Mesothelial cell of epicardium (in vitro differentiated cells): ENCODE data around the gene ING2. TPM values are rescaled to one million over a fixed set of nuclear protein-coding genes. Genes with fewer than 3 reads are reported as not detected.
A peak's percentile ranks its signal among the peaks of the same experiment; 100 is the strongest.

ENCODE experiments used
- DNase-seq, 2 experiments: peaks; one replicate each; pipeline ENCODE4 v3.0.0; 2021; ENCODE audit warnings: low spot score in 2 of 2; ENCODE audit not compliant: unreplicated experiment in 2 of 2
- H3K27ac Mint-ChIP-seq: 2 replicates; pipeline ENCODE4 v1.8.0; 2021; ENCODE audit warnings: mixed read lengths
- H3K27me3 Mint-ChIP-seq: 2 replicates; pipeline ENCODE4 v1.8.0; 2021; ENCODE audit warnings: low read depth, mixed read lengths
- H3K36me3 Mint-ChIP-seq: 2 replicates; pipeline ENCODE4 v1.8.0; 2021; ENCODE audit warnings: mixed read lengths
- H3K4me1 Mint-ChIP-seq: 2 replicates; pipeline ENCODE4 v1.8.0; 2021; ENCODE audit warnings: mixed read lengths
- H3K4me3 Mint-ChIP-seq: 2 replicates; pipeline ENCODE4 v1.8.0; 2021; ENCODE audit warnings: mild to moderate bottlenecking, moderate library complexity, mixed read lengths
- H3K9me3 Mint-ChIP-seq: 2 replicates; pipeline ENCODE4 v1.8.0; 2021; ENCODE audit warnings: mixed read lengths
- CTCF ChIP-seq: fragments of 200-600 bp; sonication (generic); IDR thresholded peaks from one replicate; pipeline ENCODE4 v1.5.0; 2021; ENCODE audit warnings: antibody characterized with exemption; ENCODE audit not compliant: unreplicated experiment
- total RNA-seq: library from RNA; stranded (reverse); gene quantifications from 3 replicates; pipeline ENCODE4 v1.2.1, GENCODE V29; 2021

ING2 gene
- total RNA-seq, 1 donor from 2014 or later, result 11.3 TPM

DNA sequence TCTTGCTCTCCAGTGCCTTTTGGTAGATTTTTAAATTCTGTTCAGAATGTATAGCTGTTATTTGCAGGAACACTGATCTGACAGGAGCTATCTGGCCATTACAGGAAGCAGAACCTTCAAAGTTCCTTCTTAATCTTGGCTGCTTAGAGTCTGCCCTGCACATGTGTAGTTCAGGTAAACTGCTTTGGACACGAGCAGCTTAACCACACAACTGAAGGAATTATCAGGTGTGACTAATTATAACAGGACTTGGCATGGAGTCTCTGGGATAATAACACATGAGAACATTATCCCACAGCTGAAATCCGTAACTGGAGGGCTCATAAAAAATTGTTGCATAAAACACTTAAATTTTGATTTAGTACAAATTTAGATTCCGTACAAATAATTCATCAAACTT lies 11.6 kb upstream of the ING2 start:
- H3K27ac Mint-ChIP-seq, result no peak overlapping the region
- H3K27me3 Mint-ChIP-seq, result no peaks in the 10 kb centered on the region
- H3K9me3 Mint-ChIP-seq, result peaks cover 15% of the 10 kb centered on the region
- no peak for TF ChIP-seq CTCF
- H3K4me1 Mint-ChIP-seq, result peaks cover 5% of the 10 kb centered on the region
- peaks cover 24% of the 10 kb centered on the region for H3K36me3 Mint-ChIP-seq
- H3K4me3 Mint-ChIP-seq, result no peak overlapping the region
- no peak for DNase-seq

- TF ChIP-seq CTCF, result no peak
- Mint-ChIP-seq H3K4me1 (peaks cover 5% of the 10 kb centered on the region), H3K36me3 (peaks cover 24% of the 10 kb centered on the region), H3K4me3 (no peak overlapping the region), H3K27ac (no peak overlapping the region), H3K9me3 (peaks cover 15% of the 10 kb centered on the region), H3K27me3 (no peaks in the 10 kb centered on the region)
- DNase-seq, result no peak
These were observed 9.7 kb upstream of the ING2 start for GRCh38 chr4:183495184-183495583.

DNA sequence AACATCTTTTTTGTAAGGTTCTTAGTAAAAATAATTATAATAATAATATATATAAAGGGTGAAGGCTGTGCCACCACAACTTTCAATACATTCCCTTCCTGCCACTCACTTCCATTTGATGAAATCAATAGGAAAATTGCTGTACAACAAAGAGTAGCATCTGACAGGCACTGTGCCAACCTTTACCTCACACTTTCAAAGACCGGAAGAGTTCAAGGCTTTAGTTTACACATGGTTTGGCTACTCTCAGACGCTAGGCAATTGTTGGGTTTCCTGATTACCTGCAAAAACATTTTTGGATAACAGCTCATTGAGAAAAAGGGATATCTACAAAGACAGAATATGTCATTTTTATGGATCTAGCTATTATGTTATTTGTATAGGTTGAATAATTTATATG lies 5.5 kb upstream of the ING2 start:
- no peaks in the 10 kb centered on the region for H3K9me3 Mint-ChIP-seq
- TF ChIP-seq CTCF, result no peak
- H3K27me3 Mint-ChIP-seq, result no peaks in the 10 kb centered on the region
- peaks cover 18% of the 10 kb centered on the region for H3K4me1 Mint-ChIP-seq
- DNase-seq, result no peak
- H3K36me3 Mint-ChIP-seq, result peaks cover 3% of the 10 kb centered on the region
- no peak overlapping the region for H3K4me3 Mint-ChIP-seq
- no peak overlapping the region for H3K27ac Mint-ChIP-seq

DNA sequence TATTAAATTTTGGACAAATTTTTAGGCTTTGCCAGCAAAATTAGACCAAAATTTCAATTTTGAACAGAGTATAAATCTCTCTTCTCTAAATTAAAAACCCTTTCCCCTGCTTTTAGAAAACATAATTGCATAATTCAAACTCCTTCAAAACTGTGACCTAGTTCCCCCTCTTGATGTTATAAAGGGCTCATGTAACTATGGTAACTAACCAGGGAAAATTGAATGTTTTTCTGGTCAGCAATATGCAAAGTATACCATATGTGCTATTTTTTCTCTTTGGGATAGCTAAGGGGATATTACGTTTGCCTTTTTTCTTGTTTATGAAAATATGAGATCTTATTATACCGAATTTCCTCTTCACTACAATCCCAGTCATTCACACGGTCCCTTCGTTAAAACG lies 5.1 kb upstream of the ING2 start:
- H3K27ac Mint-ChIP-seq, result no peak overlapping the region
- H3K27me3 Mint-ChIP-seq, result no peaks in the 10 kb centered on the region
- no peak for DNase-seq
- no peak for TF ChIP-seq CTCF
- H3K4me1 Mint-ChIP-seq, result peaks cover 18% of the 10 kb centered on the region
- H3K9me3 Mint-ChIP-seq, result no peaks in the 10 kb centered on the region
- peaks cover under 1% of the 10 kb centered on the region for H3K36me3 Mint-ChIP-seq
- H3K4me3 Mint-ChIP-seq, result no peak overlapping the region

DNA sequence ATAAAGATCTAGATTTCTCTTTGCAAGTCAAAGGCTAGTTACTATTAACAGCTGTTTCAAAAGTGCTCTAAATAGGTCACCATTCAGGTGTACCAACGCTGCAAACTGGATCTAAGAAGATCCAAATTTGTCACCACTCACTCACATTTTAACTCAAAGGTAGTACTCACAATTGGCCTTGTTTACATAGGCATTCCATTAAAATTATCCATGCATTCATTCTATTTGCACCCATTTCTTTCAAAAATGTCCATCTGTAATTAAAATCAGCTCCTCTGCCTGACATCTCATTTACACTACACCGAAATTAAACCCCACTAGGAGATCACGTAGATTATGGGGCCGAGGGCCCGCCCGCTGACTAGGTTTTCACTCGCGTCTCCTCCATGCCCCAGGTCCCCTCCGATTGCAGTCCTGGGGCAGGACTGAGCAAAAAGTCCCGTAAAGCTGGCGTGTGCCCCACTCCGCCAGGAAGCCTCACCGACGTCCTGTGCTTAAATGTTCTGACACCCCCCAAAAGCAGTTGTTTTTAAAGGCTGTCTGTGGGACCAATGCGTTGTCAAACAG lies 1.3 kb upstream of the ING2 start:
- no peak for DNase-seq
- H3K4me1 Mint-ChIP-seq, result peaks cover 30% of the 10 kb centered on the region
- no peaks in the 10 kb centered on the region for H3K36me3 Mint-ChIP-seq
- TF ChIP-seq CTCF, result no peak
- no peaks in the 10 kb centered on the region for H3K9me3 Mint-ChIP-seq
- no peaks in the 10 kb centered on the region for H3K27me3 Mint-ChIP-seq
- peak overlapping the region; percentile 71 for H3K4me3 Mint-ChIP-seq
- peak overlapping the region; percentile 79 for H3K27ac Mint-ChIP-seq
